NT2/D1 (cell line): ENCODE data around the gene ZNF334.

Source experiments
- SUZ12 ChIP-seq: IDR thresholded peaks from 2 replicates; pipeline ENCODE4 v1.6.1; 2011; ENCODE audit not compliant: insufficient read length, insufficient read depth; ENCODE audit errors: extremely low read depth
- YY1 ChIP-seq: IDR thresholded peaks from 2 replicates; pipeline ENCODE4 v1.6.1; 2011; ENCODE audit not compliant: insufficient read length, insufficient read depth
- ZNF274 ChIP-seq: IDR thresholded peaks from 2 replicates; pipeline ENCODE4 v1.6.1; 2011; ENCODE audit warnings: mild to moderate bottlenecking, low read depth, low read length

DNA sequence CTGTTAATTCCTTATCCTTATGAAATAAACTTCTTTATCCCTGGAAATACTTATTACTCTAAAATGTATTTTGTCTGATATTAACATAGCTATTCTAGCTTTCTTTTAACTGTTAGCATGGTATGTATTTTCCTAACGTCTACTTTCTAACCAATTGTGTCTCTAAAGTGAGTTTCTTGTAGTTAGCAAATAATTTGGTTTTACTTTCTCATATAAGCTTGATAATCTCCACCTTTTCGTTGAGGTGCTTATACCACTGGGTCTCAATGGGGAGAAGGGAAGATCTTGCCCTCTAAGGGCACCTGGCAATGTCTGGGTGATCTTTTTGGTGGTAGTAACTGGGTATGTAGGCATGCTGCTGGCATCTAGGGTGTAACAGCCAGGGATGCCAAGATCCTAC is 25.7 kb downstream of the ZNF334 start:
- TF ChIP-seq SUZ12 (no peak), ZNF274 (no peak), YY1 (no peak)
